H9 (cell line): ENCODE data around the gene JAK1. TPM values are rescaled to one million over a fixed set of nuclear protein-coding genes. Genes with fewer than 3 reads are reported as not detected.

ENCODE experiments used
- DNase-seq: peaks from one replicate; pipeline ENCODE4 v3.0.0-alpha.2; 2017
- H2AFZ ChIP-seq: one replicate; pipeline ENCODE4 v1.6.1; 2013; ENCODE audit warnings: mild to moderate bottlenecking, low read length, control low read depth, moderate library complexity
- H2AK5ac ChIP-seq: 2 replicates; pipeline ENCODE4 v1.6.1; 2013; ENCODE audit warnings: low read length, control low read depth, mixed read lengths; ENCODE audit not compliant: insufficient read length
- H2BK120ac ChIP-seq: one replicate; pipeline ENCODE4 v1.6.1; 2013; ENCODE audit warnings: low read depth, mild to moderate bottlenecking, low read length, control low read depth, inconsistent platforms; ENCODE audit not compliant: poor library complexity, severe bottlenecking
- H2BK12ac ChIP-seq: 2 replicates; pipeline ENCODE4 v1.6.1; 2013; ENCODE audit warnings: low read length, control low read depth, mixed read lengths, low read depth; ENCODE audit not compliant: insufficient read length
- H2BK15ac ChIP-seq: 2 replicates; pipeline ENCODE4 v1.6.1; 2013; ENCODE audit warnings: low read depth, low read length, control low read depth
- H2BK20ac ChIP-seq: one replicate; pipeline ENCODE4 v1.6.1; 2013; ENCODE audit warnings: low read depth, mild to moderate bottlenecking, low read length, control low read depth, inconsistent platforms; ENCODE audit not compliant: poor library complexity, severe bottlenecking
- H2BK5ac ChIP-seq: 2 replicates; pipeline ENCODE4 v1.6.1; 2013; ENCODE audit warnings: low read length, control low read depth, mixed read lengths; ENCODE audit not compliant: insufficient read length
- H3K14ac ChIP-seq: 2 replicates; pipeline ENCODE4 v1.6.1; 2013; ENCODE audit warnings: low read length, control low read depth; ENCODE audit not compliant: insufficient read depth
- H3K18ac ChIP-seq: 2 replicates; pipeline ENCODE4 v1.6.1; 2013; ENCODE audit warnings: low read depth, mild to moderate bottlenecking, mixed read lengths, low read length, control low read depth; ENCODE audit not compliant: insufficient read length
- H3K23ac ChIP-seq: 2 replicates; pipeline ENCODE4 v1.6.1; 2013; ENCODE audit warnings: low read length, control low read depth, mixed read lengths, low read depth; ENCODE audit not compliant: insufficient read length
- H3K23me2 ChIP-seq: 2 replicates; pipeline ENCODE4 v1.6.1; 2013; ENCODE audit warnings: low read depth, mild to moderate bottlenecking, mixed read lengths, low read length, control low read depth; ENCODE audit not compliant: insufficient read length, poor library complexity, severe bottlenecking
- H3K27ac ChIP-seq: 2 replicates; pipeline ENCODE4 v1.5.1; 2013; ENCODE audit warnings: low read length, control low read depth, mixed read lengths, low read depth; ENCODE audit not compliant: insufficient read length
- H3K27me3 ChIP-seq: 2 replicates; pipeline ENCODE4 v1.6.1; 2013; ENCODE audit warnings: low read length, control low read depth, inconsistent platforms; ENCODE audit not compliant: insufficient read depth
- H3K4ac ChIP-seq: 2 replicates; pipeline ENCODE4 v1.6.1; 2013; ENCODE audit warnings: low read depth, mild to moderate bottlenecking, control low read depth, inconsistent platforms, low read length, moderate library complexity
- H3K4me1 ChIP-seq: 2 replicates; pipeline ENCODE4 v1.6.1; 2013; ENCODE audit warnings: low read length, control low read depth, inconsistent platforms; ENCODE audit not compliant: insufficient read depth
- H3K4me2 ChIP-seq: 2 replicates; pipeline ENCODE4 v1.6.1; 2013; ENCODE audit warnings: low read length, control low read depth, mixed read lengths; ENCODE audit not compliant: insufficient read length, insufficient read depth
- H3K56ac ChIP-seq: 2 replicates; pipeline ENCODE4 v1.6.1; 2013; ENCODE audit warnings: low read depth, mild to moderate bottlenecking, mixed read lengths, low read length, control low read depth; ENCODE audit not compliant: insufficient read length
- H3K79me1 ChIP-seq: 2 replicates; pipeline ENCODE4 v1.6.1; 2013; ENCODE audit warnings: low read depth, mild to moderate bottlenecking, moderate library complexity, low read length, control low read depth, inconsistent platforms; ENCODE audit not compliant: insufficient read depth, poor library complexity, severe bottlenecking
- H3K79me2 ChIP-seq: 2 replicates; pipeline ENCODE4 v1.6.1; 2013; ENCODE audit warnings: low read length, control low read depth, inconsistent platforms; ENCODE audit not compliant: insufficient read depth
- H3K9ac ChIP-seq: 2 replicates; pipeline ENCODE4 v1.6.1; 2013; ENCODE audit warnings: low read length, control low read depth, mixed read lengths; ENCODE audit not compliant: insufficient read length; ENCODE audit errors: extremely low read depth
- H3K9me3 ChIP-seq: one replicate; pipeline ENCODE4 v1.6.1; 2013; ENCODE audit warnings: low read depth, low read length, inconsistent platforms; ENCODE audit not compliant: control insufficient read depth
- H3T11ph ChIP-seq: one replicate; pipeline ENCODE4 v1.6.1; 2013; ENCODE audit warnings: mild to moderate bottlenecking, low read length, control low read depth, inconsistent platforms
- H4K20me1 ChIP-seq: one replicate; pipeline ENCODE4 v1.6.1; 2013; ENCODE audit not compliant: control insufficient read depth, insufficient read length, insufficient read depth
- H4K5ac ChIP-seq: 2 replicates; pipeline ENCODE4 v1.6.1; 2013; ENCODE audit warnings: low read depth, mild to moderate bottlenecking, mixed read lengths, low read length, control low read depth; ENCODE audit not compliant: insufficient read length
- H4K8ac ChIP-seq: replicated peaks from 2 replicates; pipeline ENCODE4 v1.6.1; 2013; ENCODE audit warnings: low read length, control low read depth, mixed read lengths, low read depth; ENCODE audit not compliant: insufficient read length
- H4K91ac ChIP-seq: 2 replicates; pipeline ENCODE4 v1.6.1; 2013; ENCODE audit warnings: low read depth, mild to moderate bottlenecking, moderate library complexity, mixed read lengths, low read length, control low read depth; ENCODE audit not compliant: insufficient read length
- H3K27ac Mint-ChIP-seq, 3 experiments: 2 replicates in 2 of 3; 3 replicates in 1 of 3; pipeline ENCODE4 v1.8.0; 2020 to 2021; ENCODE audit warnings: mixed read lengths in 3 of 3, mild to moderate bottlenecking in 1 of 3, moderate library complexity in 1 of 3
- H3K27me3 Mint-ChIP-seq: 2 replicates; pipeline ENCODE4 v1.8.0; 2021; ENCODE audit warnings: low read depth, mild to moderate bottlenecking, moderate library complexity, mixed read lengths
- H3K36me3 Mint-ChIP-seq, 3 experiments: 2 replicates in 2 of 3; 3 replicates in 1 of 3; pipeline ENCODE4 v1.8.0; 2020 to 2021; ENCODE audit warnings: low read depth in 3 of 3, mixed read lengths in 3 of 3; ENCODE audit not compliant: insufficient read depth in 1 of 3
- H3K4me1 Mint-ChIP-seq, 2 experiments: 2 replicates each; pipeline ENCODE4 v1.8.0; 2020; ENCODE audit warnings: mixed read lengths in 2 of 2
- H3K4me3 Mint-ChIP-seq, 2 experiments: 2 replicates in 1 of 2; 3 replicates in 1 of 2; pipeline ENCODE4 v1.8.0; 2020 to 2021; ENCODE audit warnings: mild to moderate bottlenecking in 2 of 2, mixed read lengths in 2 of 2, moderate library complexity in 1 of 2
- H3K9me3 Mint-ChIP-seq, 2 experiments: 2 replicates in 1 of 2; 3 replicates in 1 of 2; pipeline ENCODE4 v1.8.0; 2020; ENCODE audit warnings: mild to moderate bottlenecking in 2 of 2, mixed read lengths in 2 of 2, moderate library complexity in 1 of 2
- WGBS: extraction: QIAGEN DNeasy Blood & Tissue Kit; methylation state at CpG from one replicate; pipeline ENCODE4 v1.1.7; 2013; ENCODE audit warnings: missing lambda C conversion rate, low lambda C conversion rate, mixed read lengths; ENCODE audit not compliant: insufficient read length; ENCODE audit errors: extremely low coverage; 5-methylcytosine and 5-hydroxymethylcytosine counted together
- total RNA-seq: library from RNA; stranded (reverse); gene quantifications from 2 replicates; pipeline ENCODE4 v1.2.1, GENCODE V29; 2021
- TF ChIP-seq, protein P1 (sequence below): fragments of 200-600 bp; sonication (generic); conservative IDR thresholded peaks from 3 replicates; pipeline ENCODE4 v1.8.0; 2021; ENCODE audit warnings: antibody characterized with exemption, mild to moderate bottlenecking

JAK1 gene
- total RNA-seq, 1 experiment from 2014 or later = 12.8 TPM

GRCh38 chr1:65011983-65012382, 45.6 kb upstream of the JAK1 start:
- H2BK5ac ChIP-seq = no peak overlapping the region
- no peak overlapping the region for H3K23ac ChIP-seq

More at GRCh38 chr1:65011983-65012382, 45.6 kb upstream of the JAK1 start:
- no peaks in the 10 kb centered on the region for H3K4me1 ChIP-seq
- no peaks in the 10 kb centered on the region for H3K79me1 ChIP-seq
- no peaks in the 10 kb centered on the region for H4K20me1 ChIP-seq
- no peak overlapping the region for H2AK5ac ChIP-seq
- H2BK120ac ChIP-seq = no peak overlapping the region
- no peak overlapping the region for H2AFZ ChIP-seq
- H3K23me2 ChIP-seq = no peaks in the 10 kb centered on the region
- no peak overlapping the region for H4K8ac ChIP-seq
- H3K79me2 ChIP-seq = no peaks in the 10 kb centered on the region
- H4K91ac ChIP-seq = no peak overlapping the region
- H3K4ac ChIP-seq = no peak overlapping the region
- H3K14ac ChIP-seq = no peak overlapping the region
- no peak overlapping the region for H2BK20ac ChIP-seq
- no peak overlapping the region for H3K9ac ChIP-seq
- H3K56ac ChIP-seq = no peak overlapping the region
- no peaks in the 10 kb centered on the region for H3K9me3 ChIP-seq
- no peak overlapping the region for H3K27ac ChIP-seq
- H3K4me2 ChIP-seq = no peak overlapping the region
- no peak overlapping the region for H3K18ac ChIP-seq
- WGBS = no CpG with 5 or more reads among the region's 2 CpGs
- H2BK15ac ChIP-seq = no peak overlapping the region
- no peak overlapping the region for H2BK12ac ChIP-seq
- TF ChIP-seq, protein P1, sequence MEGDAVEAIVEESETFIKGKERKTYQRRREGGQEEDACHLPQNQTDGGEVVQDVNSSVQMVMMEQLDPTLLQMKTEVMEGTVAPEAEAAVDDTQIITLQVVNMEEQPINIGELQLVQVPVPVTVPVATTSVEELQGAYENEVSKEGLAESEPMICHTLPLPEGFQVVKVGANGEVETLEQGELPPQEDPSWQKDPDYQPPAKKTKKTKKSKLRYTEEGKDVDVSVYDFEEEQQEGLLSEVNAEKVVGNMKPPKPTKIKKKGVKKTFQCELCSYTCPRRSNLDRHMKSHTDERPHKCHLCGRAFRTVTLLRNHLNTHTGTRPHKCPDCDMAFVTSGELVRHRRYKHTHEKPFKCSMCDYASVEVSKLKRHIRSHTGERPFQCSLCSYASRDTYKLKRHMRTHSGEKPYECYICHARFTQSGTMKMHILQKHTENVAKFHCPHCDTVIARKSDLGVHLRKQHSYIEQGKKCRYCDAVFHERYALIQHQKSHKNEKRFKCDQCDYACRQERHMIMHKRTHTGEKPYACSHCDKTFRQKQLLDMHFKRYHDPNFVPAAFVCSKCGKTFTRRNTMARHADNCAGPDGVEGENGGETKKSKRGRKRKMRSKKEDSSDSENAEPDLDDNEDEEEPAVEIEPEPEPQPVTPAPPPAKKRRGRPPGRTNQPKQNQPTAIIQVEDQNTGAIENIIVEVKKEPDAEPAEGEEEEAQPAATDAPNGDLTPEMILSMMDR = no peak
- H3K4me1 Mint-ChIP-seq = no peaks in the 10 kb centered on the region
- no peaks in the 10 kb centered on the region for H3K27me3 ChIP-seq
- no peak overlapping the region for H4K5ac ChIP-seq
- H3K9me3 Mint-ChIP-seq = no peaks in the 10 kb centered on the region
- peaks cover 0 to 3% (median 0%) of the 10 kb centered on the region in 3 experiments; a peak in 1 of 7 replicates for H3K36me3 Mint-ChIP-seq
- peaks cover 2% of the 10 kb centered on the region for H3K27me3 Mint-ChIP-seq
- H3K27ac Mint-ChIP-seq = peak overlapping the region in 2 of 3 experiments; percentile 36 to 82; a peak in 1 of 7 replicates
- DNase-seq = no peak
- H3T11ph ChIP-seq = no peak overlapping the region
- H3K4me3 Mint-ChIP-seq = no peak overlapping the region
